NB4 (cell line): ENCODE data around the gene SLC12A2.

Source experiments
- CTCF ChIP-seq: IDR thresholded peaks from one replicate; pipeline ENCODE4 v1.5.1; 2012; ENCODE audit warnings: low read depth, low read length
- MAX ChIP-seq: IDR thresholded peaks from 2 replicates; pipeline ENCODE4 v1.6.1; 2011; ENCODE audit warnings: low read depth, low read length
- MYC ChIP-seq: IDR thresholded peaks from 2 replicates; pipeline ENCODE4 v1.6.1; 2011; ENCODE audit warnings: low read depth, low read length
- POLR2A ChIP-seq: IDR thresholded peaks from 2 replicates; pipeline ENCODE4 v1.6.1; 2011; ENCODE audit warnings: mild to moderate bottlenecking; ENCODE audit not compliant: insufficient read length; ENCODE audit errors: extremely low read depth

GRCh38 chr5:128116445-128116844 lies 32.9 kb downstream of the SLC12A2 start:
- TF ChIP-seq MYC (no peak), MAX (no peak), CTCF (no peak), POLR2A (no peak)
